ENCODE results near the gene TAGAP.

DNA sequence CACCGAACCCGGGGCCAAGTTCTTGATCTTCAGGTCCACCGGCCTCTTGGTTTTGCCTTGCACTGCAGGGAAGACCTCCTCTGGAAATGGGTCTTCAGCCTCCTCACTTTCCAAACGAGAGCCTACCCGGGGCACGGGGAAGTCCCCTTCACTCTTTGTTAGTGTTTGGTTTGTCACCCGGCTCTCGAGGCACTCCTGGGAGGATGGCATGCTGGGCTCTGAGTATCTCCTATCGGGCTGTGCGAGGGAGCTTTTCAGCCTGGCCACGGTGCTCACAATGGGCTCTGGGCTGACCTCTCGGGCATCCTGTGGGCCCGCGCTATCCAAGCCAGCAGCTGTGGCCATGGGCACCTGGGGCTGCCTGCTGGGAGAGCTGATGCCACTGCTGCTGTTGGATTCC, 8.1 kb downstream of the TAGAP start:
- TF ChIP-seq POLR2A (IDR thresholded peaks at IDR 0.05; ENCODE audit: low read depth, low read length) (no peak), EZH2 (IDR thresholded peaks at IDR 0.05; ENCODE audit: borderline replicate concordance, low read depth, low read length, severe bottlenecking) (no peak), JUN (IDR thresholded peaks at IDR 0.05; ENCODE audit: borderline replicate concordance, insufficient read depth, insufficient read length, low read depth) (no peak)
- TF ChIP-seq, protein P1, sequence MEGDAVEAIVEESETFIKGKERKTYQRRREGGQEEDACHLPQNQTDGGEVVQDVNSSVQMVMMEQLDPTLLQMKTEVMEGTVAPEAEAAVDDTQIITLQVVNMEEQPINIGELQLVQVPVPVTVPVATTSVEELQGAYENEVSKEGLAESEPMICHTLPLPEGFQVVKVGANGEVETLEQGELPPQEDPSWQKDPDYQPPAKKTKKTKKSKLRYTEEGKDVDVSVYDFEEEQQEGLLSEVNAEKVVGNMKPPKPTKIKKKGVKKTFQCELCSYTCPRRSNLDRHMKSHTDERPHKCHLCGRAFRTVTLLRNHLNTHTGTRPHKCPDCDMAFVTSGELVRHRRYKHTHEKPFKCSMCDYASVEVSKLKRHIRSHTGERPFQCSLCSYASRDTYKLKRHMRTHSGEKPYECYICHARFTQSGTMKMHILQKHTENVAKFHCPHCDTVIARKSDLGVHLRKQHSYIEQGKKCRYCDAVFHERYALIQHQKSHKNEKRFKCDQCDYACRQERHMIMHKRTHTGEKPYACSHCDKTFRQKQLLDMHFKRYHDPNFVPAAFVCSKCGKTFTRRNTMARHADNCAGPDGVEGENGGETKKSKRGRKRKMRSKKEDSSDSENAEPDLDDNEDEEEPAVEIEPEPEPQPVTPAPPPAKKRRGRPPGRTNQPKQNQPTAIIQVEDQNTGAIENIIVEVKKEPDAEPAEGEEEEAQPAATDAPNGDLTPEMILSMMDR (IDR thresholded peaks at IDR 0.05; ENCODE audit: extremely low read depth in 1 of 2, insufficient read depth in 1 of 2, low read depth in 1 of 2, low read length in 2 of 2) = no peak
